ENCODE results near the gene FRMD5. TPM values are rescaled to one million over a fixed set of nuclear protein-coding genes. Genes with fewer than 3 reads are reported as not detected.
A peak's percentile ranks its signal among the peaks of the same experiment; 100 is the strongest.

Gene FRMD5
- total RNA-seq, 1 experiment from 2014 or later, result not detected

- Histone ChIP-seq H2AFZ (ENCODE audit: low read length) (no peak overlapping the region), H4K20me1 (ENCODE audit: insufficient read depth, low read depth, low read length) (no peaks in the 10 kb centered on the region)
Measured at GRCh38 chr15:43922021-43922420, 273.1 kb downstream of the FRMD5 start.

GRCh38 chr15:43920815-43921214, 274.3 kb downstream of the FRMD5 start:
- H3K9me2 ChIP-seq (replicated peaks; ENCODE audit: insufficient read depth, low read length), result no peaks in the 10 kb centered on the region
- peak; percentile 82 for DNase-seq
- no peaks in the 10 kb centered on the region for H3K36me3 ChIP-seq (ENCODE audit: insufficient read depth, low read length)
- no peaks in the 10 kb centered on the region for H3K79me2 ChIP-seq (ENCODE audit: low read length)
- peak overlapping the region; percentile 52 for H3K9ac ChIP-seq (ENCODE audit: low read length)
- peak overlapping the region; percentile 29; the same call in 1 of the 2 replicates for H3K4me3 ChIP-seq (ENCODE audit: low read length)
- no peaks in the 10 kb centered on the region for H4K20me1 ChIP-seq (ENCODE audit: insufficient read depth, low read depth, low read length)
- H3K4me2 ChIP-seq (ENCODE audit: low read depth, low read length, poor library complexity, severe bottlenecking), result peak overlapping the region; percentile 70
- no peaks in the 10 kb centered on the region for H3K27me3 ChIP-seq (ENCODE audit: low read length)
- H3K27ac ChIP-seq (ENCODE audit: low read length), result peak overlapping the region; percentile 73
- peaks cover 30% of the 10 kb centered on the region for H3K4me1 ChIP-seq (ENCODE audit: low read length)
- H2AFZ ChIP-seq (ENCODE audit: low read length), result peak overlapping the region; percentile 87
- no peaks in the 10 kb centered on the region for H3K9me3 ChIP-seq (ENCODE audit: low read length)

More at GRCh38 chr15:43922021-43922420, 273.1 kb downstream of the FRMD5 start:
- Histone ChIP-seq H3K9me2 (replicated peaks; ENCODE audit: insufficient read depth, low read length) (no peaks in the 10 kb centered on the region), H3K4me1 (ENCODE audit: low read length) (peaks cover 37% of the 10 kb centered on the region), H3K27me3 (ENCODE audit: low read length) (no peaks in the 10 kb centered on the region), H3K4me3 (ENCODE audit: low read length) (no peak overlapping the region), H3K9ac (ENCODE audit: low read length) (no peak overlapping the region), H3K79me2 (ENCODE audit: low read length) (no peaks in the 10 kb centered on the region), H3K9me3 (ENCODE audit: low read length) (no peaks in the 10 kb centered on the region), H3K27ac (ENCODE audit: low read length) (no peak overlapping the region), H3K36me3 (ENCODE audit: insufficient read depth, low read length) (no peaks in the 10 kb centered on the region), H3K4me2 (ENCODE audit: low read depth, low read length, poor library complexity, severe bottlenecking) (no peak overlapping the region)
- DNase-seq, result no peak

GRCh38 chr15:43920254-43920600, 274.8 kb downstream of the FRMD5 start:
- Histone ChIP-seq H3K9me2 (replicated peaks; ENCODE audit: insufficient read depth, low read length) (no peaks in the 10 kb centered on the region), H3K4me1 (ENCODE audit: low read length) (peaks cover 30% of the 10 kb centered on the region), H3K36me3 (ENCODE audit: insufficient read depth, low read length) (no peaks in the 10 kb centered on the region), H3K9ac (ENCODE audit: low read length) (no peak overlapping the region; the same call in 1 of the 2 replicates), H3K9me3 (ENCODE audit: low read length) (no peaks in the 10 kb centered on the region), H3K79me2 (ENCODE audit: low read length) (no peaks in the 10 kb centered on the region), H4K20me1 (ENCODE audit: insufficient read depth, low read depth, low read length) (no peaks in the 10 kb centered on the region), H2AFZ (ENCODE audit: low read length) (no peak overlapping the region), H3K27me3 (ENCODE audit: low read length) (no peaks in the 10 kb centered on the region), H3K4me3 (ENCODE audit: low read length) (no peak overlapping the region), H3K4me2 (ENCODE audit: low read depth, low read length, poor library complexity, severe bottlenecking) (peak overlapping the region; percentile 70), H3K27ac (ENCODE audit: low read length) (peak overlapping the region; percentile 73; the same call in 1 of the 2 replicates)
- no peak for DNase-seq

- H3K27ac ChIP-seq (ENCODE audit: low read length), result no peak overlapping the region
- no peak overlapping the region for H2AFZ ChIP-seq (ENCODE audit: low read length)
- H3K9me3 ChIP-seq (ENCODE audit: low read length), result no peaks in the 10 kb centered on the region
- H3K27me3 ChIP-seq (ENCODE audit: low read length), result no peaks in the 10 kb centered on the region
- no peaks in the 10 kb centered on the region for H3K9me2 ChIP-seq (replicated peaks; ENCODE audit: insufficient read depth, low read length)
- H3K4me3 ChIP-seq (ENCODE audit: low read length), result no peak overlapping the region
- H4K20me1 ChIP-seq (ENCODE audit: insufficient read depth, low read depth, low read length), result no peaks in the 10 kb centered on the region
- no peaks in the 10 kb centered on the region for H3K36me3 ChIP-seq (ENCODE audit: insufficient read depth, low read length)
- no peak for DNase-seq
- H3K4me2 ChIP-seq (ENCODE audit: low read depth, low read length, poor library complexity, severe bottlenecking), result no peak overlapping the region
- H3K79me2 ChIP-seq (ENCODE audit: low read length), result no peaks in the 10 kb centered on the region
- H3K9ac ChIP-seq (ENCODE audit: low read length), result no peak overlapping the region
- H3K4me1 ChIP-seq (ENCODE audit: low read length), result peaks cover 30% of the 10 kb centered on the region
Measured at GRCh38 chr15:43919540-43920253, 275.4 kb downstream of the FRMD5 start.

GRCh38 chr15:43918717-43919116, 276.4 kb downstream of the FRMD5 start:
- Histone ChIP-seq H3K79me2 (ENCODE audit: low read length) (no peaks in the 10 kb centered on the region), H3K9me3 (ENCODE audit: low read length) (no peaks in the 10 kb centered on the region), H4K20me1 (ENCODE audit: insufficient read depth, low read depth, low read length) (no peaks in the 10 kb centered on the region), H3K9ac (ENCODE audit: low read length) (no peak overlapping the region), H3K4me1 (ENCODE audit: low read length) (peaks cover 30% of the 10 kb centered on the region), H3K36me3 (ENCODE audit: insufficient read depth, low read length) (no peaks in the 10 kb centered on the region), H2AFZ (ENCODE audit: low read length) (no peak overlapping the region), H3K9me2 (replicated peaks; ENCODE audit: insufficient read depth, low read length) (no peaks in the 10 kb centered on the region), H3K4me3 (ENCODE audit: low read length) (no peak overlapping the region), H3K27ac (ENCODE audit: low read length) (no peak overlapping the region), H3K4me2 (ENCODE audit: low read depth, low read length, poor library complexity, severe bottlenecking) (no peak overlapping the region), H3K27me3 (ENCODE audit: low read length) (no peaks in the 10 kb centered on the region)
- no peak for DNase-seq

- H2AFZ ChIP-seq (ENCODE audit: low read length), result no peak overlapping the region
- H3K9me2 ChIP-seq (replicated peaks; ENCODE audit: insufficient read depth, low read length), result no peaks in the 10 kb centered on the region
- H4K20me1 ChIP-seq (ENCODE audit: insufficient read depth, low read depth, low read length), result no peaks in the 10 kb centered on the region
- no peak for DNase-seq
- H3K9ac ChIP-seq (ENCODE audit: low read length), result no peak overlapping the region
- H3K4me3 ChIP-seq (ENCODE audit: low read length), result no peak overlapping the region
- H3K4me1 ChIP-seq (ENCODE audit: low read length), result peaks cover 20% of the 10 kb centered on the region
- H3K4me2 ChIP-seq (ENCODE audit: low read depth, low read length, poor library complexity, severe bottlenecking), result no peak overlapping the region
- no peak overlapping the region for H3K27ac ChIP-seq (ENCODE audit: low read length)
- no peaks in the 10 kb centered on the region for H3K36me3 ChIP-seq (ENCODE audit: insufficient read depth, low read length)
- H3K27me3 ChIP-seq (ENCODE audit: low read length), result no peaks in the 10 kb centered on the region
- H3K79me2 ChIP-seq (ENCODE audit: low read length), result no peaks in the 10 kb centered on the region
- H3K9me3 ChIP-seq (ENCODE audit: low read length), result no peaks in the 10 kb centered on the region
Measured at GRCh38 chr15:43916326-43916660, 278.8 kb downstream of the FRMD5 start.

GRCh38 chr15:43915631-43916325, 279.3 kb downstream of the FRMD5 start:
- Histone ChIP-seq H4K20me1 (ENCODE audit: insufficient read depth, low read depth, low read length) (no peaks in the 10 kb centered on the region), H3K79me2 (ENCODE audit: low read length) (no peaks in the 10 kb centered on the region), H3K4me1 (ENCODE audit: low read length) (peaks cover 15% of the 10 kb centered on the region), H3K9me2 (replicated peaks; ENCODE audit: insufficient read depth, low read length) (no peaks in the 10 kb centered on the region), H3K4me2 (ENCODE audit: low read depth, low read length, poor library complexity, severe bottlenecking) (no peak overlapping the region), H3K9me3 (ENCODE audit: low read length) (no peaks in the 10 kb centered on the region), H3K27ac (ENCODE audit: low read length) (no peak overlapping the region), H3K4me3 (ENCODE audit: low read length) (no peak overlapping the region), H3K27me3 (ENCODE audit: low read length) (no peaks in the 10 kb centered on the region), H3K36me3 (ENCODE audit: insufficient read depth, low read length) (no peaks in the 10 kb centered on the region), H2AFZ (ENCODE audit: low read length) (no peak overlapping the region), H3K9ac (ENCODE audit: low read length) (no peak overlapping the region)
- DNase-seq, result no peak

- H3K79me2 ChIP-seq (ENCODE audit: low read length), result no peaks in the 10 kb centered on the region
- H3K9ac ChIP-seq (ENCODE audit: low read length), result no peak overlapping the region
- no peak overlapping the region for H3K27ac ChIP-seq (ENCODE audit: low read length)
- no peak overlapping the region for H3K4me2 ChIP-seq (ENCODE audit: low read depth, low read length, poor library complexity, severe bottlenecking)
- no peak overlapping the region for H2AFZ ChIP-seq (ENCODE audit: low read length)
- no peak overlapping the region for H3K4me3 ChIP-seq (ENCODE audit: low read length)
- no peaks in the 10 kb centered on the region for H3K9me2 ChIP-seq (replicated peaks; ENCODE audit: insufficient read depth, low read length)
- no peaks in the 10 kb centered on the region for H3K36me3 ChIP-seq (ENCODE audit: insufficient read depth, low read length)
- no peak for DNase-seq
- H3K27me3 ChIP-seq (ENCODE audit: low read length), result no peaks in the 10 kb centered on the region
- H4K20me1 ChIP-seq (ENCODE audit: insufficient read depth, low read depth, low read length), result no peaks in the 10 kb centered on the region
- H3K9me3 ChIP-seq (ENCODE audit: low read length), result no peaks in the 10 kb centered on the region
- no peaks in the 10 kb centered on the region for H3K4me1 ChIP-seq (ENCODE audit: low read length)
Measured at GRCh38 chr15:43913941-43914340, 281.1 kb downstream of the FRMD5 start.

All from Karpas-422 (cell line).